Endothelial cell of umbilical vein (primary cell): ENCODE results near the gene SCAI. TPM values are rescaled to one million over a fixed set of nuclear protein-coding genes. Genes with fewer than 3 reads are reported as not detected.
"Not testable (repeated sequence)": the region's sequence is repeated elsewhere in the genome, so short reads cannot be mapped to it uniquely, and the experiment has no call there.

Experiments used
- BruUV-seq: library from RNA; stranded (reverse); fragments of 400-500 nt; replicated peaks from 2 replicates; lab custom pipeline; 2021; lab: Mats Ljungman, UMichigan
- CTCF ChIA-PET: fragments of 300-600, 350-600 bp; sonication (Branson Sonifier 250); formaldehyde crosslinking; loops from one replicate; lab custom pipeline; 2021; ENCODE audit warnings: antibody characterized with exemption, inconsistent platforms; lab: Charles Lee
- POLR2A ChIA-PET: fragments of 300-600, 350-600 bp; sonication (Branson Sonifier 250); formaldehyde crosslinking; loops from one replicate; lab custom pipeline; 2021; ENCODE audit warnings: antibody characterized with exemption, inconsistent platforms; lab: Charles Lee
- DNase-seq: peaks from one replicate; pipeline ENCODE4 v3.0.0-alpha.2; 2011; ENCODE audit warnings: low read depth, low spot score
- FAIRE-seq: peaks from 2 replicates; lab custom pipeline; 2011; peaks lifted over from hg19 to GRCh38; lab: Jason Lieb, UNC
- H2AFZ ChIP-seq: 2 replicates; pipeline ENCODE4 v1.6.0; 2012; ENCODE audit warnings: low read depth, low read length, control low read depth, inconsistent platforms
- H3K27ac ChIP-seq: 2 replicates; pipeline ENCODE4 v1.5.1; 2011; ENCODE audit warnings: low read depth, mild to moderate bottlenecking, control low read depth, low read length, moderate library complexity; ENCODE audit not compliant: insufficient read depth
- H3K27me3 ChIP-seq, 2 experiments: 2 replicates each; pipeline versions ENCODE4 v1.6.0 to v1.6.1; 2011; ENCODE audit warnings: low read length in 2 of 2, mixed read lengths in 1 of 2; ENCODE audit not compliant: control insufficient read depth in 2 of 2, insufficient read depth in 2 of 2
- H3K36me3 ChIP-seq, 2 experiments: 2 replicates in 1 of 2; 3 replicates in 1 of 2; pipeline ENCODE4 v1.5.1; 2011; ENCODE audit warnings: low read length in 2 of 2, mild to moderate bottlenecking in 1 of 2, moderate library complexity in 1 of 2; ENCODE audit not compliant: control insufficient read depth in 2 of 2, insufficient read depth in 2 of 2; ENCODE audit errors: extremely low read depth in 1 of 2
- H3K4me1 ChIP-seq: 3 replicates; pipeline ENCODE4 v1.5.1; 2011; ENCODE audit warnings: mild to moderate bottlenecking, low read length; ENCODE audit not compliant: control insufficient read depth, insufficient read depth; ENCODE audit errors: extremely low read depth
- H3K4me2 ChIP-seq: 2 replicates; pipeline ENCODE4 v1.6.1; 2011; ENCODE audit warnings: low read length, control low read depth, mixed read lengths; ENCODE audit not compliant: insufficient read depth
- H3K4me3 ChIP-seq, 3 experiments: fragments of 200-600 bp in 1 of 3; sonication (generic), shearing (Covaris generic) in 1 of 3; replicated peaks in 1 of 3; 2 replicates each; pipeline ENCODE4 v1.5.1; 2011 to 2016; ENCODE audit warnings: control low read depth in 3 of 3, low read length in 3 of 3, mild to moderate bottlenecking in 2 of 3, inconsistent platforms in 1 of 3, low read depth in 1 of 3, moderate library complexity in 1 of 3; ENCODE audit not compliant: insufficient read depth in 1 of 3
- H3K79me2 ChIP-seq: 2 replicates; pipeline ENCODE4 v1.6.0; 2012; ENCODE audit warnings: low read length, inconsistent platforms; ENCODE audit not compliant: control insufficient read depth, insufficient read depth
- H3K9ac ChIP-seq: replicated peaks from 2 replicates; pipeline ENCODE3; 2011; ENCODE audit warnings: low read length, control low read depth; ENCODE audit not compliant: insufficient read depth; ENCODE audit errors: extremely low read depth
- H3K9me1 ChIP-seq: replicated peaks from 3 replicates; pipeline ENCODE4 v1.6.0; 2011; ENCODE audit warnings: mild to moderate bottlenecking, low read length; ENCODE audit not compliant: control insufficient read depth, insufficient read depth; ENCODE audit errors: extremely low read depth
- H3K9me3 ChIP-seq: replicated peaks from 2 replicates; pipeline ENCODE4 v1.5.1; 2012; ENCODE audit warnings: low read length, inconsistent platforms; ENCODE audit not compliant: control insufficient read depth, insufficient read depth
- H4K20me1 ChIP-seq: replicated peaks from 2 replicates; pipeline ENCODE3; 2011; ENCODE audit warnings: mild to moderate bottlenecking, low read length; ENCODE audit not compliant: control insufficient read depth, insufficient read depth; ENCODE audit errors: extremely low read depth
- EZH2 ChIP-seq: IDR thresholded peaks from 2 replicates; pipeline ENCODE4 v1.6.1; 2012; ENCODE audit warnings: borderline replicate concordance, low read depth, mild to moderate bottlenecking, moderate library complexity, low read length, inconsistent platforms; ENCODE audit not compliant: severe bottlenecking
- FOS ChIP-seq: IDR thresholded peaks from 2 replicates; pipeline ENCODE4 v1.6.1; 2011; ENCODE audit warnings: mild to moderate bottlenecking, low read length, moderate library complexity, borderline replicate concordance; ENCODE audit not compliant: insufficient read depth
- GATA2 ChIP-seq: IDR thresholded peaks from 2 replicates; pipeline ENCODE4 v1.7.0; 2011; ENCODE audit warnings: low read depth, mild to moderate bottlenecking, moderate library complexity, mixed read lengths, low read length; ENCODE audit not compliant: insufficient read length, insufficient read depth
- JUN ChIP-seq: IDR thresholded peaks from 2 replicates; pipeline ENCODE4 v1.6.1; 2011; ENCODE audit warnings: borderline replicate concordance, low read depth; ENCODE audit not compliant: insufficient read length, insufficient read depth
- MYC ChIP-seq: IDR thresholded peaks from one replicate; pipeline ENCODE4 v1.6.1; 2011; ENCODE audit warnings: mild to moderate bottlenecking, low read depth, low read length
- POLR2A ChIP-seq: IDR thresholded peaks from 2 replicates; pipeline ENCODE4 v1.6.1; 2012; ENCODE audit warnings: low read depth, mild to moderate bottlenecking, control low read depth, low read length
- POLR2AphosphoS5 ChIP-seq: IDR thresholded peaks from 2 replicates; pipeline ENCODE4 v1.6.1; 2012; ENCODE audit warnings: low read depth, mild to moderate bottlenecking, control low read depth, low read length, moderate library complexity; ENCODE audit not compliant: insufficient read depth
- dilution Hi-C: fragments of 300-500 bp; cut with MboI; formaldehyde crosslinking; loops from one replicate; pipeline ENCODE4 v1.15.0; 2019; ENCODE audit warnings: low sequenced_read_pairs; ENCODE audit not compliant: extremely low pct_ligation_motif_present
- intact Hi-C: fragments of 100-400 bp; cut with micrococcal nuclease; formaldehyde crosslinking; loops from one replicate; pipeline ENCODE4 v1.10.0; 2022
- polyA plus RNA-seq, 4 experiments: library from polyadenylated mRNA; depleted of rRNA in 3 of 4; stranded (reverse) in 3 of 4; unstranded in 1 of 4; fragments of >200 nt; gene quantifications; 2 replicates each; pipeline versions ENCODE4 v1.2.1 to v1.2.3, GENCODE V29; 2011 to 2012; ENCODE audit warnings: missing spikeins in 1 of 4
- total RNA-seq: library from RNA; stranded (reverse); gene quantifications from 2 replicates; pipeline ENCODE4 v1.2.3, GENCODE V29; 2021
- TF ChIP-seq, protein P1 (sequence below), 2 donors: IDR thresholded peaks; 1 replicate in 1 of 2; 2 replicates in 1 of 2; pipeline ENCODE4 v1.5.1; 2011; ENCODE audit warnings: low read length in 2 of 2, mild to moderate bottlenecking in 2 of 2, moderate library complexity in 2 of 2, control low read depth in 1 of 2, inconsistent platforms in 1 of 2, low read depth in 1 of 2; ENCODE audit not compliant: insufficient read depth in 1 of 2; ENCODE audit errors: extremely low read depth in 1 of 2
- TF ChIP-seq, protein P2 (sequence below): IDR thresholded peaks from 2 replicates; pipeline ENCODE4 v1.6.1; 2011; ENCODE audit not compliant: insufficient read depth, insufficient read length

SCAI gene
- total and polyA plus RNA-seq, 2 donors (not counting 3 experiments of a cell fraction or from before 2014, with no cell fraction given), result 2.0 to 9.3 TPM

DNA sequence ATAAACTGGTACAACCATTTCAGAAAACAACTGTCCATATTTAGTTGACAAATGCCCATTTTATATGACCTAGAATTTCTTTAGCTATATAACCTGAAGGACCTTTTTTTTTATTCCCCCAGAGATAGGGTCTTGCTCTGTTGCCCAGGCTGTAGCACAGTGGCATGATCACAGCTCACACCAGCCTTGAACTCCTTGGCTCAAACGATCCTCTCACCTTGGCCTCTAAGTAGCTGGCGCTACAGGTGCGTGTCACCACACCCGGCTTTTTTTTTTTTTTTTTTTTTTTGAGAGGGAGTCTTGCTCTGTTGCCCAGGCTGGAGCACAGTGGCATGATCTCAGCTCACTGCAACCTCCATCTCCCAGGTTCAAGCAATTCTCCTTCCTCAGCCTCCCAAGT lies 28.8 kb downstream of the SCAI start:
- FAIRE-seq, result not testable (repeated sequence)

DNA sequence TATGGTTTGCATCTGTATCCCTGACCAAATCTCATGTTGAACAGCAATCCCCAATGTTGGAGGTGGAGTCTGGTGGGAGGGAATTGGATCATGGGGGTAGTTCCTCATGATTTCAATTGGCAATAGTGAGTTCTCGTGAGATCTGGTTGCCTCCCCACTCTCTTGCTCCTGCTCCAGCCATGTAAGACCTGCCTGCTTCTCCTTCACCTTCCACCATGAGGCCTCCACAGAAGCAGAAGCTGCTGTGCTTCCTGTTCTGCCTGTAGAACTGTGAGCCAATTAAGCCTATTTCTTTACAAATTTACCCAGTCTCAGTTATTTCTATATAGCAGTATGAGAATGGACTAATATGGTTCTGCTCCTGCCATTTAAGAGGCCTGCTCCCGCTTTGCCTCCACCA lies 32.9 kb downstream of the SCAI start:
- Histone ChIP-seq H3K79me2 (no peaks in the 10 kb centered on the region), H4K20me1 (no peaks in the 10 kb centered on the region), H3K9me3 (no peaks in the 10 kb centered on the region), H3K4me1 (no peaks in the 10 kb centered on the region), H3K9me1 (no peaks in the 10 kb centered on the region), H2AFZ (no peak overlapping the region), H3K4me2 (no peak overlapping the region), H3K9ac (no peak overlapping the region), H3K4me3 (no peak overlapping the region), H3K36me3 (no peaks in the 10 kb centered on the region), H3K27me3 (no peaks in the 10 kb centered on the region), H3K27ac (no peak overlapping the region)
- dilution Hi-C loops, result no loop called here
- intact Hi-C loops, result no loop called here
- no TSS peak for BruUV-seq
- ChIA-PET POLR2A (no interaction called here), CTCF (no interaction called here)
- TF ChIP-seq, protein P1, sequence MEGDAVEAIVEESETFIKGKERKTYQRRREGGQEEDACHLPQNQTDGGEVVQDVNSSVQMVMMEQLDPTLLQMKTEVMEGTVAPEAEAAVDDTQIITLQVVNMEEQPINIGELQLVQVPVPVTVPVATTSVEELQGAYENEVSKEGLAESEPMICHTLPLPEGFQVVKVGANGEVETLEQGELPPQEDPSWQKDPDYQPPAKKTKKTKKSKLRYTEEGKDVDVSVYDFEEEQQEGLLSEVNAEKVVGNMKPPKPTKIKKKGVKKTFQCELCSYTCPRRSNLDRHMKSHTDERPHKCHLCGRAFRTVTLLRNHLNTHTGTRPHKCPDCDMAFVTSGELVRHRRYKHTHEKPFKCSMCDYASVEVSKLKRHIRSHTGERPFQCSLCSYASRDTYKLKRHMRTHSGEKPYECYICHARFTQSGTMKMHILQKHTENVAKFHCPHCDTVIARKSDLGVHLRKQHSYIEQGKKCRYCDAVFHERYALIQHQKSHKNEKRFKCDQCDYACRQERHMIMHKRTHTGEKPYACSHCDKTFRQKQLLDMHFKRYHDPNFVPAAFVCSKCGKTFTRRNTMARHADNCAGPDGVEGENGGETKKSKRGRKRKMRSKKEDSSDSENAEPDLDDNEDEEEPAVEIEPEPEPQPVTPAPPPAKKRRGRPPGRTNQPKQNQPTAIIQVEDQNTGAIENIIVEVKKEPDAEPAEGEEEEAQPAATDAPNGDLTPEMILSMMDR (IDR thresholded peaks at IDR 0.05; ENCODE audit: extremely low read depth in 1 of 2, insufficient read depth in 1 of 2, low read depth in 1 of 2, low read length in 2 of 2), result no peak
- no peak for TF ChIP-seq MYC
- TF ChIP-seq GATA2, result no peak
- no peak for TF ChIP-seq EZH2
- TF ChIP-seq, protein P2, sequence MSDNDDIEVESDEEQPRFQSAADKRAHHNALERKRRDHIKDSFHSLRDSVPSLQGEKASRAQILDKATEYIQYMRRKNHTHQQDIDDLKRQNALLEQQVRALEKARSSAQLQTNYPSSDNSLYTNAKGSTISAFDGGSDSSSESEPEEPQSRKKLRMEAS, result no peak
- no peak for TF ChIP-seq JUN
- no peak for TF ChIP-seq POLR2AphosphoS5
- no peak for TF ChIP-seq FOS
- TF ChIP-seq POLR2A, result no peak
- no peak for DNase-seq
- FAIRE-seq, result no peak

More for the DNA sequence above, 28.8 kb downstream of the SCAI start:
- H3K27ac ChIP-seq, H3K4me1 ChIP-seq, H3K4me3 ChIP-seq, intact Hi-C loops, H3K9me1 ChIP-seq, H3K36me3 ChIP-seq, BruUV-seq, H3K79me2 ChIP-seq, H4K20me1 ChIP-seq, H3K4me2 ChIP-seq, DNase-seq, H2AFZ ChIP-seq, H3K9ac ChIP-seq, H3K27me3 ChIP-seq, dilution Hi-C loops, H3K9me3 ChIP-seq: not testable (repeated sequence)
- CTCF ChIA-PET, result interaction anchor here (0.6 to 1.5 kb wide), 3 partner anchors 13 to 851 kb away, joined by 3 to 6 read pairs (median 4); no protein-coding TSS in a partner anchor
- POLR2A ChIA-PET, result interaction anchor here (0.6 to 0.7 kb wide), 3 partner anchors 8 to 1080 kb away, joined by 3 to 4 read pairs (median 3); no protein-coding TSS in a partner anchor

DNA sequence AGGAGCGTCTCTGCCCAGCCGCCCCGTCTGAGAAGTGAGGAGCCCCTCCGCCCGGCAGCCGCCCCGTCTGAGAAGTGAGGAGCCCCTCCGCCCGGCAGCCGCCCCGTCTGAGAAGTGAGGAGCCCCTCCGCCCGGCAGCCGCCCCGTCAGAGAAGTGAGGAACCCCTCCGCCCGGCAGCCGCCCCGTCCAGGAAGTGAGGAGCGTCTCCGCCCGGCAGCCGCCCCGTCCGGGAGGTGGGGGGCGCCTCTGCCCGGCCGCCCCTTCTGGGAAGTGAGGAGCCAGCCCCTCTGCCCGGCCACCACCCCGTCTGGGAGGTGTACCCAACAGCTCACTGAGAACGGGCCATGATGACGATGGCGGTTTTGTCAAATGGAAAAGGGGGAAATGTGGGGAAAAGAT lies 34.8 kb downstream of the SCAI start:
- H3K27ac ChIP-seq, H3K4me1 ChIP-seq, H3K9ac ChIP-seq, H3K36me3 ChIP-seq, H3K9me1 ChIP-seq, H2AFZ ChIP-seq, H3K79me2 ChIP-seq, H3K4me3 ChIP-seq, H3K9me3 ChIP-seq, FAIRE-seq, H3K27me3 ChIP-seq, H3K4me2 ChIP-seq, BruUV-seq, DNase-seq, CTCF ChIA-PET, H4K20me1 ChIP-seq, intact Hi-C loops, dilution Hi-C loops: not testable (repeated sequence)
- POLR2A ChIA-PET, result interaction anchor here (0.6 kb wide), 1 partner anchor 28 kb away, joined by 5 read pairs; no protein-coding TSS in a partner anchor
